Pancreas (tissue), 10 donors: Measurements from ENCODE around the gene ZAP70. TPM values are rescaled to one million over a fixed set of nuclear protein-coding genes. Genes with fewer than 3 reads are reported as not detected.

Experiments
- ATAC-seq, 4 donors: fragments of 200-7000 bp; cut with Tn5 transposase; one replicate each; pipeline versions ENCODE4 v1.8.0 to v1.9.1; 2020; ENCODE audit warnings: mild to moderate bottlenecking in 4 of 4, moderate library complexity in 4 of 4
- DNase-seq, 6 donors: peaks; one replicate each; pipeline ENCODE4 v3.0.0-alpha.2; 2020
- FAIRE-seq: peaks from 2 replicates; lab custom pipeline; 2012; peaks lifted over from hg19 to GRCh38; lab: Jason Lieb, UNC
- H3K27ac ChIP-seq, 4 donors: fragments of 200-600 bp; sonication (generic); 1 replicate in 3 of 4; 2 replicates in 1 of 4; pipeline versions ENCODE4 v1.5.0 to v1.8.0; 2020
- H3K27me3 ChIP-seq, 4 donors: fragments of 200-600 bp; one replicate each; pipeline ENCODE4 v1.8.0; 2021
- H3K36me3 ChIP-seq, 3 donors: fragments of 200-600 bp; sonication (generic) in 1 of 3; one replicate each; pipeline versions ENCODE4 v1.5.0 to v1.8.0; 2020 to 2021
- H3K4me1 ChIP-seq, 3 donors: fragments of 200-600 bp; one replicate each; pipeline ENCODE4 v1.8.0; 2021
- H3K4me3 ChIP-seq, 4 donors: fragments of 200-600 bp; sonication (generic) in 2 of 4; one replicate each; pipeline versions ENCODE4 v1.5.0 to v1.8.0; 2020 to 2021
- H3K9me3 ChIP-seq, 4 donors: fragments of 200-600 bp; one replicate each; pipeline ENCODE4 v1.8.0; 2021
- CTCF ChIP-seq, 4 donors: fragments of 200-600 bp; sonication (generic) in 3 of 4; IDR thresholded peaks; one replicate each; pipeline versions ENCODE4 v1.5.0 to v1.8.0; 2021; ENCODE audit warnings: antibody characterized with exemption in 4 of 4
- WGBS, 2 donors: extraction: QIAGEN DNeasy Blood & Tissue Kit; methylation state at CpG; one replicate each; pipeline ENCODE4 v1.1.7; 2013; 5-methylcytosine and 5-hydroxymethylcytosine counted together
- intact Hi-C, 3 donors: fragments of 100-400 bp; cut with DNase I; formaldehyde crosslinking; loops; one replicate each; pipeline versions ENCODE4 v1.11.1 to v1.14.2; 2022
- polyA plus RNA-seq, 2 donors: library from polyadenylated mRNA; stranded (reverse); fragments of 200-250 nt; gene quantifications; one replicate each; pipeline ENCODE4 v1.2.3, GENCODE V29; 2013
- total RNA-seq, 6 donors: library from RNA; stranded (reverse); fragmentation: NEBNext Ultra II Directional in 4 of 6; extraction: Animal tissue kit (Norgen Biotek cat#: 25700) in 4 of 6; gene quantifications; one replicate each; pipeline versions ENCODE4 v1.2.1 to v1.2.4, GENCODE V29; 2021 to 2023
- donor health status: healthy with polysubstance abuse.
- donor health status: DM: no; HTN: no; CAD: no; lungs with moderate emphysema.
- donor health status: DM: no; HTN: no; CAD: no.
- donor health status: control.
- donor health status: control.
- donor health status: Bipolar disorder and iron deficiency.
- donor health status: DM: yes; HTN: yes; CAD: no.
- donor health status: DM: no; HTN: no; CAD: no.
- donor health status: DM: no; HTN: no; CAD: no.
- donor health status: DM: yes; HTN: yes; CAD: no.

Gene ZAP70
- total and polyA plus RNA-seq, 8 donors = 0.42 to 2.6 (median 1.3) TPM

DNA sequence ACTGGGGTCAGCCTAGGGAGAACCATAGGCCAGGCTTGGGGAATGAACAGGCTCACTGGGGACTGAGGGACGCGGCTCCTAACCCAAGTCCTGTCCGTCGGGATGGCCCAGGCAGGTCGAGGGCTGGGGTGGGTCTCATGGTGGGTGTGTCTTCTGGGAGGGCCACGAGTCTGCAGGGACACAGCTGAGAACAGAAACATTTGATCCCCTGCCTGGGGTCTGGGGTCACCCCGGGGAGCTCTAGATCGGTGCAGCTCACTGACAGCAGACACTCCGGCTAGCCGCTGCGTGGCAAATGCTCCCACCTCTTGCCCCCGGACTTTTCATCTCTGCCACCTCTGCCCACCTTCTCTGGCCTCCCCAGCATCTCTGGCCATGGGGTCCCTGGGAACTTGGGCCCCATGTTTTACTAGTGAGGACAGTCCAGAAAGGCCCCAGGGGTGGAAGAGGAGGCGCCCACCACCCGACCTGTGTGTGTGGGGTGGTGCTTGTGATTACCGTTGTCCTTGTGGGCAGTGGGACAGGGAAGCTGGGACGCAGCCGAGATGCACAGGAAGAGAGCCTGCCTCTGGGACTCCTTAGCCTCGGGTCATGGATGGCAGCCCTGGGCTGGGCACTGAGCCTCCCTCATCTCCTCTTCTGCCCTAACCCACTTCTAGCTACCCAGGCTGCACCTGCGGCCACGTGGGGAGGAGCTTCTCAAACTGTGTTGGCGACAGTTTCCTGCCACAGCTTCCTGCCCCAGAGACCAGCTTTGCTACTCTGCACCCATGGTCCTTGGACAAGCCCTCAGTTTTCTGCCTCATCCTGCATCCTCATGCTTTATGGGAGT, 4.9 kb downstream of the ZAP70 start:
- intact Hi-C loops = no loop called here
- H3K9me3 ChIP-seq = no peaks in the 10 kb centered on the region
- no peak overlapping the region for H3K27ac ChIP-seq
- no peak for TF ChIP-seq CTCF (IDR thresholded peaks at IDR 0.05)
- FAIRE-seq (no peak), ATAC-seq (peak in 1 of 4 donors; percentile 37), DNase-seq (peak in 1 of 6 donors; percentile 51)
- H3K4me3 ChIP-seq = no peak overlapping the region
- H3K4me1 ChIP-seq = no peaks in the 10 kb centered on the region
- no peaks in the 10 kb centered on the region for H3K36me3 ChIP-seq
- 66 to 74% methylated on average over 19 to 21 of the region's 21 CpGs for WGBS, 2 donors
- H3K27me3 ChIP-seq = no peaks in the 10 kb centered on the region

GRCh38 chr2:97718942-97719341, 5.6 kb downstream of the ZAP70 start:
- Histone ChIP-seq H3K9me3 (no peaks in the 10 kb centered on the region), H3K27ac (no peak overlapping the region), H3K4me1 (no peaks in the 10 kb centered on the region), H3K4me3 (no peak overlapping the region), H3K36me3 (no peaks in the 10 kb centered on the region), H3K27me3 (no peaks in the 10 kb centered on the region)
- no peak for TF ChIP-seq CTCF (IDR thresholded peaks at IDR 0.05)
- 79 to 82% methylated on average over 3 of the region's 3 CpGs for WGBS, 2 donors
- DNase-seq = peak in 1 of 6 donors; percentile 21
- intact Hi-C loops = no loop called here
- no peak for FAIRE-seq
- no peak for ATAC-seq

DNA sequence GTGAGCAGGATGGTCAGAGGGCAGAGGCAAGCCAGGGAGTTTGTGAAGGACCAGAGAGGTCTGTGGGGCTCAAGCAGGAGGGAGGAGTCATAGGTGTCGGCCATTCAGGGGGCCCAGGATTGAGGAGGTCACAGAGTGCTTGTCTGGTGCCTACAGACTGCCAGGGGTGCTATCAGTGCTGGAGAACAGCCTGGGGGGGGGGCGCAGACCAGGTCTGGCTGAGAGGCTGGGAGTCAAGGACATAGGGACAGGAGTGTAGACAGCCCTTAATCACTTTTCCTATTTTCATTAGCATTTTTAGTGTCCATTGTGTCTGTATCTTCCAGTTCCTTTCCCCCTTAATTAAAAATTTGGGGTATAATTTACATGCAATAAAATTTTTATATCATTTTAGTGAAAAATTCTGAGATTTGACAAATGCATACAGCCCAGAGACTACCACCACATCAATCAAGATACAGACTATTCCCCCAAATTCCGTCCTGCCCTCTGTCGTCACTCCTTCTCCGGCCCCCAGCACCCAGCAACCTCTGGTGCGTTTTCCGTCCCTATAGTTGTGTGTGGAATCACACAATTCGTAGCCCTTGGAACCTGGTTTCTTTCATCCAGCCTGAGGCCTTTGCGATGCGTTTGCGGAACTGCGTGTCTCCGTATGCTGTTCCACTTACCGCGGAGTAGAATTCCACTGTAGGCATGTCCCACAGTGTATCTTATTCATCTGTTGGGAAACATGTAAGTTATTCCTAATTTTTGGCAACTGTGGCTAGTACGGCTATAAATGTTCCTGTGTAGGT, 6.2 kb downstream of the ZAP70 start:
- no peaks in the 10 kb centered on the region for H3K36me3 ChIP-seq
- H3K27ac ChIP-seq = no peak overlapping the region
- no peak for FAIRE-seq
- no peak for TF ChIP-seq CTCF (IDR thresholded peaks at IDR 0.05)
- WGBS, 2 donors = 87 to 91% methylated on average over 16 of the region's 16 CpGs
- no peaks in the 10 kb centered on the region for H3K9me3 ChIP-seq
- H3K4me3 ChIP-seq = no peak overlapping the region
- intact Hi-C loops = no loop called here
- DNase-seq = peak in 1 of 6 donors; percentile 21
- no peaks in the 10 kb centered on the region for H3K27me3 ChIP-seq
- no peaks in the 10 kb centered on the region for H3K4me1 ChIP-seq
- no peak for ATAC-seq

GRCh38 chr2:97720746-97721145, 7.4 kb downstream of the ZAP70 start:
- Histone ChIP-seq H3K4me3 (no peak overlapping the region), H3K27me3 (no peaks in the 10 kb centered on the region), H3K9me3 (no peaks in the 10 kb centered on the region), H3K4me1 (no peaks in the 10 kb centered on the region), H3K27ac (no peak overlapping the region), H3K36me3 (no peaks in the 10 kb centered on the region)
- no peak for ATAC-seq
- FAIRE-seq = no peak
- 74 to 78% methylated on average over 2 of the region's 2 CpGs for WGBS, 2 donors
- intact Hi-C loops = no loop called here
- DNase-seq = no peak
- no peak for TF ChIP-seq CTCF (IDR thresholded peaks at IDR 0.05)
